ENCODE measurements around the gene ZSCAN22.
A peak's percentile ranks its signal among the peaks of the same experiment; 100 is the strongest.

Gene ZSCAN22

GRCh38 chr19:58326914-58327726 lies at the start of gene ZSCAN22:
Gene ZSCAN22 (plus strand): TSS chr19:58326994. CDS start chr19:58334803, 7,809 bp downstream.
- TF ChIP-seq CTCF (IDR thresholded peaks at IDR 0.05), result no peak
- no peak within 1 kb of the TSS for H3K4me3 Mint-ChIP-seq
- H3K27ac Mint-ChIP-seq, result no peak within 1 kb of the TSS
- H3K4me1 Mint-ChIP-seq, result peaks cover 18% of the 10 kb centered on the region
- peak; percentile 96 for DNase-seq
- H3K27me3 Mint-ChIP-seq (ENCODE audit: low read depth, poor library complexity), result peaks cover 3% of the 10 kb centered on the region
- peaks cover 13% of the 10 kb centered on the region for H3K36me3 Mint-ChIP-seq (ENCODE audit: low read depth)
- H3K9me3 Mint-ChIP-seq, result no peaks in the 10 kb centered on the region

GRCh38 chr19:58277197-58277596 lies 49.6 kb upstream of the ZSCAN22 start:
- Mint-ChIP-seq H3K4me3 (peak overlapping the region; percentile 65), H3K27ac (no peak overlapping the region), H3K9me3 (peaks cover 100% of the 10 kb centered on the region), H3K36me3 (ENCODE audit: low read depth) (peaks cover 97% of the 10 kb centered on the region), H3K4me1 (peaks cover 31% of the 10 kb centered on the region), H3K27me3 (ENCODE audit: low read depth, poor library complexity) (peaks cover 11% of the 10 kb centered on the region)
- TF ChIP-seq CTCF (IDR thresholded peaks at IDR 0.05), result no peak
- no peak for DNase-seq

- H3K9me3 Mint-ChIP-seq, result peaks cover 98% of the 10 kb centered on the region
- H3K4me1 Mint-ChIP-seq, result peaks cover 31% of the 10 kb centered on the region
- peaks cover 11% of the 10 kb centered on the region for H3K27me3 Mint-ChIP-seq (ENCODE audit: low read depth, poor library complexity)
- H3K4me3 Mint-ChIP-seq, result peak overlapping the region; percentile 93
- H3K27ac Mint-ChIP-seq, result peak overlapping the region; percentile 99
- no peak for DNase-seq
- TF ChIP-seq CTCF (IDR thresholded peaks at IDR 0.05), result no peak
- H3K36me3 Mint-ChIP-seq (ENCODE audit: low read depth), result peaks cover 97% of the 10 kb centered on the region
These were observed 48.9 kb upstream of the ZSCAN22 start for GRCh38 chr19:58277748-58278540.

- peaks cover 31% of the 10 kb centered on the region for H3K4me1 Mint-ChIP-seq
- no peak for TF ChIP-seq CTCF (IDR thresholded peaks at IDR 0.05)
- peak within 1 kb of the TSS; percentile 93 for H3K4me3 Mint-ChIP-seq
- DNase-seq, result peak; percentile 94
- peak within 1 kb of the TSS; percentile 99 for H3K27ac Mint-ChIP-seq
- H3K36me3 Mint-ChIP-seq (ENCODE audit: low read depth), result peaks cover 97% of the 10 kb centered on the region
- peaks cover 98% of the 10 kb centered on the region for H3K9me3 Mint-ChIP-seq
- H3K27me3 Mint-ChIP-seq (ENCODE audit: low read depth, poor library complexity), result peaks cover 11% of the 10 kb centered on the region
These were observed 48.2 kb upstream of the ZSCAN22 start, which contains the start of gene ZNF8 for GRCh38 chr19:58278541-58279041. Gene ZNF8 (plus strand): TSS chr19:58278955. CDS start chr19:58279082, 127 bp downstream.

GRCh38 chr19:58279042-58279924 lies 47.5 kb upstream of the ZSCAN22 start:
- Mint-ChIP-seq H3K9me3 (peaks cover 95% of the 10 kb centered on the region), H3K36me3 (ENCODE audit: low read depth) (peaks cover 97% of the 10 kb centered on the region), H3K27ac (peak overlapping the region; percentile 99), H3K27me3 (ENCODE audit: low read depth, poor library complexity) (peaks cover 11% of the 10 kb centered on the region), H3K4me1 (peaks cover 31% of the 10 kb centered on the region), H3K4me3 (peak overlapping the region; percentile 93)
- DNase-seq, result peak; percentile 77
- no peak for TF ChIP-seq CTCF (IDR thresholded peaks at IDR 0.05)

All from nephron progenitor cell (in vitro differentiated cells).